GM23338 (cell line): Measurements from ENCODE around the gene TOM1. TPM values are rescaled to one million over a fixed set of nuclear protein-coding genes. Genes with fewer than 3 reads are reported as not detected.

Experiments
- ATAC-seq: fragments of 200-7000 bp; cut with Tn5 transposase; 3 replicates; pipeline ENCODE4 v1.9.1; 2020
- DNase-seq: peaks from one replicate; pipeline ENCODE4 v3.0.0-alpha.2; 2015; ENCODE audit warnings: low spot score
- H2AFZ ChIP-seq: fragments of 200-600 bp; sonication (generic); 2 replicates; pipeline ENCODE4 v1.8.0; 2016; ENCODE audit warnings: antibody characterized with exemption, mild to moderate bottlenecking, moderate library complexity
- H3F3A ChIP-seq: fragments of 200-600 bp; sonication (generic); replicated peaks from 2 replicates; pipeline ENCODE4 v1.8.0; 2017; ENCODE audit warnings: antibody characterized with exemption, mixed run types, low read depth
- H3K27ac ChIP-seq: fragments of 200-600 bp; sonication (generic); 2 replicates; pipeline ENCODE4 v1.6.1; 2016; ENCODE audit warnings: low read depth
- H3K27me3 ChIP-seq: fragments of 200-600 bp; sonication (generic); 2 replicates; pipeline ENCODE4 v1.8.0; 2016; ENCODE audit warnings: mild to moderate bottlenecking, mixed run types, moderate library complexity; ENCODE audit not compliant: insufficient read depth
- H3K36me3 ChIP-seq: fragments of 200-600 bp; sonication (generic); 2 replicates; pipeline ENCODE4 v1.8.0; 2016; ENCODE audit warnings: mild to moderate bottlenecking; ENCODE audit not compliant: insufficient read depth
- H3K4me1 ChIP-seq: fragments of 200-600 bp; sonication (generic); 2 replicates; pipeline ENCODE4 v1.8.0; 2016; ENCODE audit warnings: mild to moderate bottlenecking, moderate library complexity; ENCODE audit not compliant: insufficient read depth
- H3K4me2 ChIP-seq: fragments of 200-600 bp; sonication (generic); 2 replicates; pipeline ENCODE4 v1.7.1; 2017; ENCODE audit warnings: mixed run types
- H3K4me3 ChIP-seq: fragments of 200-600 bp; sonication (generic); 2 replicates; pipeline ENCODE4 v1.6.1; 2016; ENCODE audit warnings: mixed run types
- H3K79me2 ChIP-seq: fragments of 200-600 bp; sonication (generic); replicated peaks from 2 replicates; pipeline ENCODE4 v1.8.0; 2017; ENCODE audit warnings: mild to moderate bottlenecking; ENCODE audit not compliant: insufficient read depth
- H3K9me2 ChIP-seq: fragments of 200-600 bp; sonication (generic); 2 replicates; pipeline ENCODE4 v1.8.0; 2017; ENCODE audit not compliant: insufficient read depth
- H4K20me1 ChIP-seq: fragments of 200-600 bp; sonication (generic); replicated peaks from 2 replicates; pipeline ENCODE4 v1.8.0; 2017; ENCODE audit warnings: mild to moderate bottlenecking; ENCODE audit not compliant: insufficient read depth
- H3K27ac Mint-ChIP-seq: 2 replicates; pipeline ENCODE4 v1.8.0; 2020; ENCODE audit warnings: inconsistent platforms, mild to moderate bottlenecking, moderate library complexity, mixed read lengths
- H3K27me3 Mint-ChIP-seq: 3 replicates; pipeline ENCODE4 v1.8.0; 2022; ENCODE audit warnings: low read depth, mild to moderate bottlenecking, moderate library complexity, mixed read lengths, inconsistent platforms; ENCODE audit not compliant: insufficient read depth, poor library complexity
- H3K36me3 Mint-ChIP-seq: 3 replicates; pipeline ENCODE4 v1.8.0; 2021; ENCODE audit warnings: low read depth, mild to moderate bottlenecking, inconsistent platforms, moderate library complexity, mixed read lengths
- H3K4me1 Mint-ChIP-seq: 3 replicates; pipeline ENCODE4 v1.8.0; 2020; ENCODE audit warnings: mild to moderate bottlenecking, inconsistent platforms, mixed read lengths
- H3K4me3 Mint-ChIP-seq: 3 replicates; pipeline ENCODE4 v1.8.0; 2021; ENCODE audit warnings: moderate library complexity, mild to moderate bottlenecking, inconsistent platforms, mixed read lengths
- H3K9me3 Mint-ChIP-seq: 3 replicates; pipeline ENCODE4 v1.8.0; 2020; ENCODE audit warnings: moderate library complexity, mild to moderate bottlenecking, inconsistent platforms, mixed read lengths
- EZH2 ChIP-seq: fragments of 200-600 bp; sonication (generic); IDR thresholded peaks from one replicate; pipeline ENCODE4 v1.8.0; 2017; ENCODE audit warnings: antibody characterized with exemption, mild to moderate bottlenecking, low read depth; ENCODE audit not compliant: unreplicated experiment
- EZH2phosphoT487 ChIP-seq: fragments of 200-600 bp; sonication (generic); IDR thresholded peaks from one replicate; pipeline ENCODE4 v1.8.1; 2018; ENCODE audit warnings: antibody characterized with exemption; ENCODE audit not compliant: unreplicated experiment
- JUNB ChIP-seq: IDR thresholded peaks from one replicate; pipeline ENCODE4 v1.6.1; 2016; ENCODE audit warnings: antibody characterized with exemption; ENCODE audit not compliant: unreplicated experiment
- POLR2AphosphoS5 ChIP-seq: IDR thresholded peaks from 2 replicates; pipeline ENCODE4 v1.6.1; 2016; ENCODE audit warnings: antibody characterized with exemption, low read depth
- STAT1 ChIP-seq: IDR thresholded peaks from one replicate; pipeline ENCODE4 v1.6.1; 2016; ENCODE audit warnings: antibody characterized with exemption; ENCODE audit not compliant: unreplicated experiment
- ZNF331 ChIP-seq: fragments of 250-450 bp; sonication (Bioruptor Pico); IDR thresholded peaks from 2 replicates; pipeline ENCODE4 v1.5.0; 2020; ENCODE audit warnings: low read depth, mild to moderate bottlenecking, moderate library complexity
- polyA plus RNA-seq: library from polyadenylated mRNA; unstranded; fragments of >200 nt; fragmentation: Nextera tagmentation; extraction: Ambion mirVana; gene quantifications from 2 replicates; pipeline ENCODE4 v1.2.1, GENCODE V29; 2016
- total RNA-seq: library from RNA; depleted of rRNA; stranded (reverse); fragments of >200 nt; shearing (Covaris generic); gene quantifications from 2 replicates; pipeline ENCODE4 v1.2.3, GENCODE V29; 2014
- TF ChIP-seq, protein P1 (sequence below): fragments of 250-450 bp; sonication (Bioruptor Pico); IDR thresholded peaks from 2 replicates; pipeline ENCODE4 v1.5.0; 2020; ENCODE audit warnings: mild to moderate bottlenecking, moderate library complexity
- TF ChIP-seq, protein P2 (sequence below): IDR thresholded peaks from 2 replicates; pipeline ENCODE4 v1.6.1; 2016; ENCODE audit warnings: antibody characterized with exemption

The TOM1 gene
- total and polyA plus RNA-seq, 2 experiments from 2014 or later = 10.9 to 17.8 TPM

DNA sequence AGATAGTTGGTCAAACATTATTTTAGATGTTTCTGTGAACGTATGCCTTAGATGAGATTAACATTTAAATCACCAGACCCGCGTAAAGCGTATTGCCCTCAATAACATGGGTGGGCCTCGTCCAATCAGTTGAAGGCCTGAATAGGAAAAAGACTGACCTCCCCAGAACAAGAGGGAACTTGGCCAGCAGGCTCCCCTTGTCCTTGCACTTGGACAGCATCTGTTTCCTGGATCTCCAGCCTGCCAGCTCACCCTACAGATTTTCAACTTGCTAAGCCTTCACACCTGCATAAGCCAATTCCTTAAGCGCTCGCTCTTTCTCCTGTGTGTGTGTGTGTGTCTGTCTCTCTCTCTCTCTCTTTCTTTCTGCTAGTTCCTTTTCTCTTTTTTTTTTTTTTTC is 8.2 kb downstream of the TOM1 start (continued):
- TF ChIP-seq, protein P1, sequence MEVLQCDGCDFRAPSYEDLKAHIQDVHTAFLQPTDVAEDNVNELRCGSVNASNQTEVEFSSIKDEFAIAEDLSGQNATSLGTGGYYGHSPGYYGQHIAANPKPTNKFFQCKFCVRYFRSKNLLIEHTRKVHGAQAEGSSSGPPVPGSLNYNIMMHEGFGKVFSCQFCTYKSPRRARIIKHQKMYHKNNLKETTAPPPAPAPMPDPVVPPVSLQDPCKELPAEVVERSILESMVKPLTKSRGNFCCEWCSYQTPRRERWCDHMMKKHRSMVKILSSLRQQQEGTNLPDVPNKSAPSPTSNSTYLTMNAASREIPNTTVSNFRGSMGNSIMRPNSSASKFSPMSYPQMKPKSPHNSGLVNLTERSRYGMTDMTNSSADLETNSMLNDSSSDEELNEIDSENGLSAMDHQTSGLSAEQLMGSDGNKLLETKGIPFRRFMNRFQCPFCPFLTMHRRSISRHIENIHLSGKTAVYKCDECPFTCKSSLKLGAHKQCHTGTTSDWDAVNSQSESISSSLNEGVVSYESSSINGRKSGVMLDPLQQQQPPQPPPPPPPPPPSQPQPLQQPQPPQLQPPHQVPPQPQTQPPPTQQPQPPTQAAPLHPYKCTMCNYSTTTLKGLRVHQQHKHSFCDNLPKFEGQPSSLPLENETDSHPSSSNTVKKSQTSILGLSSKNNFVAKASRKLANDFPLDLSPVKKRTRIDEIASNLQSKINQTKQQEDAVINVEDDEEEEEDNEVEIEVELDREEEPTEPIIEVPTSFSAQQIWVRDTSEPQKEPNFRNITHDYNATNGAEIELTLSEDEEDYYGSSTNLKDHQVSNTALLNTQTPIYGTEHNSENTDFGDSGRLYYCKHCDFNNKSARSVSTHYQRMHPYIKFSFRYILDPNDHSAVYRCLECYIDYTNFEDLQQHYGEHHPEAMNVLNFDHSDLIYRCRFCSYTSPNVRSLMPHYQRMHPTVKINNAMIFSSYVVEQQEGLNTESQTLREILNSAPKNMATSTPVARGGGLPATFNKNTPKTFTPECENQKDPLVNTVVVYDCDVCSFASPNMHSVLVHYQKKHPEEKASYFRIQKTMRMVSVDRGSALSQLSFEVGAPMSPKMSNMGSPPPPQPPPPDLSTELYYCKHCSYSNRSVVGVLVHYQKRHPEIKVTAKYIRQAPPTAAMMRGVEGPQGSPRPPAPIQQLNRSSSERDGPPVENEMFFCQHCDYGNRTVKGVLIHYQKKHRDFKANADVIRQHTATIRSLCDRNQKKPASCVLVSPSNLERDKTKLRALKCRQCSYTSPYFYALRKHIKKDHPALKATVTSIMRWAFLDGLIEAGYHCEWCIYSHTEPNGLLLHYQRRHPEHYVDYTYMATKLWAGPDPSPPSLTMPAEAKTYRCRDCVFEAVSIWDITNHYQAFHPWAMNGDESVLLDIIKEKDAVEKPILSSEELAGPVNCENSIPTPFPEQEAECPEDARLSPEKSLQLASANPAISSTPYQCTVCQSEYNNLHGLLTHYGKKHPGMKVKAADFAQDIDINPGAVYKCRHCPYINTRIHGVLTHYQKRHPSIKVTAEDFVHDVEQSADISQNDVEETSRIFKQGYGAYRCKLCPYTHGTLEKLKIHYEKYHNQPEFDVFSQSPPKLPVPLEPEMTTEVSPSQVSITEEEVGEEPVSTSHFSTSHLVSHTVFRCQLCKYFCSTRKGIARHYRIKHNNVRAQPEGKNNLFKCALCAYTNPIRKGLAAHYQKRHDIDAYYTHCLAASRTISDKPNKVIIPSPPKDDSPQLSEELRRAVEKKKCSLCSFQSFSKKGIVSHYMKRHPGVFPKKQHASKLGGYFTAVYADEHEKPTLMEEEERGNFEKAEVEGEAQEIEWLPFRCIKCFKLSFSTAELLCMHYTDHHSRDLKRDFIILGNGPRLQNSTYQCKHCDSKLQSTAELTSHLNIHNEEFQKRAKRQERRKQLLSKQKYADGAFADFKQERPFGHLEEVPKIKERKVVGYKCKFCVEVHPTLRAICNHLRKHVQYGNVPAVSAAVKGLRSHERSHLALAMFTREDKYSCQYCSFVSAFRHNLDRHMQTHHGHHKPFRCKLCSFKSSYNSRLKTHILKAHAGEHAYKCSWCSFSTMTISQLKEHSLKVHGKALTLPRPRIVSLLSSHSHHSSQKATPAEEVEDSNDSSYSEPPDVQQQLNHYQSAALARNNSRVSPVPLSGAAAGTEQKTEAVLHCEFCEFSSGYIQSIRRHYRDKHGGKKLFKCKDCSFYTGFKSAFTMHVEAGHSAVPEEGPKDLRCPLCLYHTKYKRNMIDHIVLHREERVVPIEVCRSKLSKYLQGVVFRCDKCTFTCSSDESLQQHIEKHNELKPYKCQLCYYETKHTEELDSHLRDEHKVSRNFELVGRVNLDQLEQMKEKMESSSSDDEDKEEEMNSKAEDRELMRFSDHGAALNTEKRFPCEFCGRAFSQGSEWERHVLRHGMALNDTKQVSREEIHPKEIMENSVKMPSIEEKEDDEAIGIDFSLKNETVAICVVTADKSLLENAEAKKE (CRISPR knock-in tag) = no peak
- TF ChIP-seq, protein P2, sequence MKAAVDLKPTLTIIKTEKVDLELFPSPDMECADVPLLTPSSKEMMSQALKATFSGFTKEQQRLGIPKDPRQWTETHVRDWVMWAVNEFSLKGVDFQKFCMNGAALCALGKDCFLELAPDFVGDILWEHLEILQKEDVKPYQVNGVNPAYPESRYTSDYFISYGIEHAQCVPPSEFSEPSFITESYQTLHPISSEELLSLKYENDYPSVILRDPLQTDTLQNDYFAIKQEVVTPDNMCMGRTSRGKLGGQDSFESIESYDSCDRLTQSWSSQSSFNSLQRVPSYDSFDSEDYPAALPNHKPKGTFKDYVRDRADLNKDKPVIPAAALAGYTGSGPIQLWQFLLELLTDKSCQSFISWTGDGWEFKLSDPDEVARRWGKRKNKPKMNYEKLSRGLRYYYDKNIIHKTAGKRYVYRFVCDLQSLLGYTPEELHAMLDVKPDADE = no peak
- TF ChIP-seq ZNF331 (no peak), EZH2 (no peak), EZH2phosphoT487 (no peak), POLR2AphosphoS5 (no peak)

DNA sequence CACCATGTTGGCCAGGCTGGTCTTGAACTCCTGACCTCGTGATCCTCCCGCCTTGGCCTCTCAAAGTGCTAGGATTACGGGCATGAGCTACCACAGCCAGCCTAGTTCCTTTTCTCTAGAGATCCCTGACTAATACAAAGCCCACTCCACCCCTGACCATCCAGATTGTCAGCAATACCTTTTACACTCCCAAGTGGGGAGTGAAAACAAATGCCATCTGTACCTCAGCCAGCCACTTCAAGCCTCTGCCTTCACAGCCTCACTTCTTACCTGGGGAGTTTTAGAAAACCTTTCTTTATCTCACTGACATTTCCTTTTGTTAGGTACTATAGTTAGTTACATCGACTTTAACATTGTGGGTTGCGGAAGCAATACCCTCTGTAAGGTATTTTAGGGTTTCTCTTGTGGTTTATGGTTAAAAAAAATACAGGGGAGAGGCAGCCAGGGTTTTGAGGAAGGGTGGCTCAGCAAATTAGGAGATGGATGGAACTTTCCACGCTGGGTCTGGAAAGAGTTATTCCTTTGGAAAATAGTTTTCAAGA is 8.9 kb downstream of the TOM1 start:
- no peaks in the 10 kb centered on the region for H3K36me3 ChIP-seq
- peaks cover 4% of the 10 kb centered on the region; the same call in 1 of the 2 replicates for H3K4me1 ChIP-seq
- H4K20me1 ChIP-seq = no peaks in the 10 kb centered on the region; the same call in 1 of the 2 replicates
- no peak overlapping the region for H2AFZ ChIP-seq
- Mint-ChIP-seq H3K4me1 (peaks cover 28% of the 10 kb centered on the region), H3K27me3 (peaks cover 5% of the 10 kb centered on the region), H3K36me3 (no peaks in the 10 kb centered on the region), H3K9me3 (no peaks in the 10 kb centered on the region; the same call in 2 of the 3 replicates), H3K4me3 (no peak overlapping the region), H3K27ac (no peak overlapping the region)
- no peak overlapping the region for H3K4me2 ChIP-seq
- H3K27me3 ChIP-seq = no peaks in the 10 kb centered on the region
- 0 out of 2 replicates have a peak, but pooled peaks cover 2% of the 10 kb centered on the region for H3F3A ChIP-seq
- no peaks in the 10 kb centered on the region for H3K9me2 ChIP-seq
- no peak overlapping the region for H3K27ac ChIP-seq
- ATAC-seq = no peak
- peaks cover 3% of the 10 kb centered on the region for H3K79me2 ChIP-seq
- no peak overlapping the region for H3K4me3 ChIP-seq
- DNase-seq = no peak
- TF ChIP-seq JUNB (no peak), STAT1 (no peak), ZNF331 (no peak)
- TF ChIP-seq, protein P1 (CRISPR knock-in tag) = no peak
